PC-3 (cell line): ENCODE data around the gene C11orf98. TPM values are rescaled to one million over a fixed set of nuclear protein-coding genes. Genes with fewer than 3 reads are reported as not detected.
"Not testable (repeated sequence)": the region's sequence is repeated elsewhere in the genome, so short reads cannot be mapped to it uniquely, and the experiment has no call there.

Experiments
- ATAC-seq: fragments of 200-7000 bp; cut with Tn5 transposase; 2 replicates; pipeline ENCODE4 v1.9.1; 2020; ENCODE audit warnings: mild to moderate bottlenecking, moderate library complexity
- BruUV-seq: library from RNA; stranded (reverse); fragments of 400-500 nt; replicated peaks from 2 replicates; lab custom pipeline; 2021; lab: Mats Ljungman, UMichigan
- CTCF ChIA-PET: fragments of 300-600 bp; sonication (Branson Sonifier 250); formaldehyde crosslinking; loops from one replicate; lab custom pipeline; 2022; ENCODE audit warnings: antibody characterized with exemption; lab: Charles Lee
- POLR2A ChIA-PET: fragments of 300-600 bp; sonication (Branson Sonifier 250); formaldehyde crosslinking; loops from one replicate; lab custom pipeline; 2022; ENCODE audit warnings: antibody characterized with exemption; ENCODE audit not compliant: unreplicated experiment; lab: Charles Lee
- DNase-seq: peaks from one replicate; pipeline ENCODE4 v3.0.0-alpha.2; 2015
- H2AFZ ChIP-seq: fragments of 300-600 bp; sonication (generic); 2 replicates; pipeline ENCODE4 v1.6.0; 2016; ENCODE audit warnings: antibody characterized with exemption, low read length
- H3F3A ChIP-seq: fragments of 300-600 bp; sonication (generic); one replicate; pipeline ENCODE4 v1.6.0; 2017; ENCODE audit warnings: antibody characterized with exemption, low read length, control low read depth, mild to moderate bottlenecking; ENCODE audit not compliant: unreplicated experiment
- H3K27ac ChIP-seq: fragments of 300-600 bp; sonication (generic); 2 replicates; pipeline ENCODE4 v1.5.1; 2016; ENCODE audit warnings: mild to moderate bottlenecking, low read length
- H3K27me3 ChIP-seq: fragments of 300-600 bp; sonication (generic); 2 replicates; pipeline ENCODE4 v1.6.1; 2016; ENCODE audit warnings: low read length, mixed read lengths
- H3K36me3 ChIP-seq: fragments of 300-600 bp; sonication (generic); 2 replicates; pipeline ENCODE4 v1.6.1; 2016; ENCODE audit warnings: low read depth, mixed run types, low read length, mixed read lengths
- H3K4me1 ChIP-seq: fragments of 300-600 bp; sonication (generic); 2 replicates; pipeline ENCODE4 v1.5.1; 2016; ENCODE audit warnings: low read length; ENCODE audit not compliant: insufficient read depth
- H3K4me2 ChIP-seq: fragments of 300-600 bp; sonication (generic); 2 replicates; pipeline ENCODE4 v1.6.0; 2016; ENCODE audit warnings: low read length
- H3K4me3 ChIP-seq: fragments of 300-600 bp; sonication (generic); 2 replicates; pipeline ENCODE4 v1.5.1; 2016; ENCODE audit warnings: mild to moderate bottlenecking, low read length, mixed read lengths
- H3K79me2 ChIP-seq: fragments of 300-600 bp; sonication (generic); 2 replicates; pipeline ENCODE4 v1.6.1; 2017; ENCODE audit warnings: low read length, mixed read lengths
- H3K9ac ChIP-seq: fragments of 300-600 bp; sonication (generic); 2 replicates; pipeline ENCODE4 v1.6.0; 2016; ENCODE audit warnings: mild to moderate bottlenecking, low read length
- H3K9me2 ChIP-seq: fragments of 300-600 bp; sonication (generic); replicated peaks from 2 replicates; pipeline ENCODE4 v1.6.1; 2016; ENCODE audit warnings: mixed run types, low read length, mixed read lengths
- H3K9me3 ChIP-seq: fragments of 300-600 bp; sonication (generic); 2 replicates; pipeline ENCODE4 v1.6.1; 2016; ENCODE audit warnings: low read length, mixed read lengths
- H4K20me1 ChIP-seq: fragments of 300-600 bp; sonication (generic); 2 replicates; pipeline ENCODE4 v1.6.1; 2016; ENCODE audit warnings: low read length, mixed read lengths
- CTCF ChIP-seq: fragments of 300-600 bp; sonication (generic); conservative IDR thresholded peaks from 2 replicates; pipeline ENCODE4 v1.5.1; 2017; ENCODE audit warnings: antibody characterized with exemption, low read depth, mild to moderate bottlenecking, low read length
- EZH2 ChIP-seq: fragments of 300-600 bp; sonication (generic); IDR thresholded peaks from one replicate; pipeline ENCODE4 v1.6.1; 2017; ENCODE audit warnings: antibody characterized with exemption, mild to moderate bottlenecking, low read length; ENCODE audit not compliant: unreplicated experiment
- EZH2phosphoT487 ChIP-seq: fragments of 300-600 bp; sonication (generic); IDR thresholded peaks from 2 replicates; pipeline ENCODE4 v1.6.1; 2018; ENCODE audit warnings: mild to moderate bottlenecking, antibody characterized with exemption, low read length, borderline replicate concordance
- intact Hi-C: fragments of 100-400 bp; cut with micrococcal nuclease; formaldehyde crosslinking; loops from 2 replicates; pipeline ENCODE4 v1.9.0; 2023
- total RNA-seq: library from RNA; depleted of rRNA; stranded (reverse); fragments of >200 nt; gene quantifications from 2 replicates; pipeline ENCODE4 v1.2.3, GENCODE V29; 2014

The C11orf98 gene
- total RNA-seq, 1 experiment from 2014 or later: 302 TPM

GRCh38 chr11:62676698-62677097 is 11.7 kb upstream of the C11orf98 start:
- intact Hi-C loops: loop anchor here (5.0 kb wide), 1 partner anchor 51 kb away; the partner anchor contains the start of genes HNRNPUL2 and TTC9C
- Histone ChIP-seq H3F3A (peaks cover 8% of the 10 kb centered on the region), H3K79me2 (peaks cover 57% of the 10 kb centered on the region), H3K27ac (no peak overlapping the region), H3K4me3 (no peak overlapping the region), H3K4me1 (peaks cover 34% of the 10 kb centered on the region), H3K4me2 (peak overlapping the region; percentile 94), H3K9me3 (no peaks in the 10 kb centered on the region), H4K20me1 (no peaks in the 10 kb centered on the region), H3K9me2 (no peaks in the 10 kb centered on the region), H2AFZ (no peak overlapping the region), H3K27me3 (no peaks in the 10 kb centered on the region), H3K9ac (no peak overlapping the region), H3K36me3 (peaks cover 4% of the 10 kb centered on the region)
- no TSS peak for BruUV-seq
- ChIA-PET POLR2A (interaction anchor here (0.6 to 1.6 kb wide), 2 partner anchors 12 to 33 kb away, joined by 5 to 6 read pairs; partner anchors contain the start of genes C11orf98 and CSKMT), CTCF (interaction anchor here (0.5 to 0.7 kb wide), 2 partner anchors 185 to 344 kb away, joined by 3 to 15 read pairs; no protein-coding TSS in a partner anchor)
- DNase-seq (no peak), ATAC-seq (no peak)
- TF ChIP-seq EZH2 (no peak), CTCF (no peak; the same call in 1 of the 2 replicates), EZH2phosphoT487 (no peak)

GRCh38 chr11:62675415-62675814 is 10.4 kb upstream of the C11orf98 start:
- CTCF ChIA-PET: interaction anchor here (0.6 kb wide), 2 partner anchors 11 to 1241 kb away, joined by 3 to 8 read pairs; no protein-coding TSS in a partner anchor
- H3K27ac ChIP-seq, ATAC-seq, H3K27me3 ChIP-seq, H3K9me2 ChIP-seq, H3K4me2 ChIP-seq, H4K20me1 ChIP-seq, POLR2A ChIA-PET, H3K9ac ChIP-seq, H3K9me3 ChIP-seq, H2AFZ ChIP-seq, H3K4me3 ChIP-seq, DNase-seq, H3K36me3 ChIP-seq, H3F3A ChIP-seq, BruUV-seq: not testable (repeated sequence)
- Histone ChIP-seq H3K4me1 (peaks cover 36% of the 10 kb centered on the region), H3K79me2 (peaks cover 70% of the 10 kb centered on the region)
- intact Hi-C loops: loop anchor here (5.0 kb wide), 1 partner anchor 52 kb away; the partner anchor contains the start of genes HNRNPUL2 and TTC9C

GRCh38 chr11:62673196-62673525 is 8.2 kb upstream of the C11orf98 start:
- peaks cover 4% of the 10 kb centered on the region for H3K36me3 ChIP-seq
- no peaks in the 10 kb centered on the region for H3K9me3 ChIP-seq
- no peak for TF ChIP-seq EZH2
- TF ChIP-seq EZH2phosphoT487: no peak
- TF ChIP-seq CTCF: no peak
- ChIA-PET POLR2A (interaction anchor here (0.6 kb wide), 1 partner anchor 32 kb away, joined by 3 read pairs; no protein-coding TSS in a partner anchor), CTCF (no interaction called here)
- H3K9me2 ChIP-seq: no peaks in the 10 kb centered on the region
- peak overlapping the region; percentile 80 for H3K27ac ChIP-seq
- DNase-seq (peak; percentile 66), ATAC-seq (peak; percentile 21)
- no TSS peak for BruUV-seq
- H3K4me1 ChIP-seq: peaks cover 42% of the 10 kb centered on the region
- H3K27me3 ChIP-seq: no peaks in the 10 kb centered on the region
- intact Hi-C loops: loop anchor here (5.0 kb wide), 1 partner anchor 71 kb away; the partner anchor contains the start of gene MTA2
- 0 out of 2 replicates have a peak overlapping the region, but pooled peaks have one; percentile 91 for H3K9ac ChIP-seq
- peak overlapping the region; percentile 92 for H3K4me3 ChIP-seq
- no peak overlapping the region for H2AFZ ChIP-seq
- peaks cover 75% of the 10 kb centered on the region for H3K79me2 ChIP-seq
- H4K20me1 ChIP-seq: no peaks in the 10 kb centered on the region
- peak overlapping the region; percentile 85 for H3K4me2 ChIP-seq
- H3F3A ChIP-seq: peaks cover 11% of the 10 kb centered on the region
